ENCODE data around the gene CDH4.

- TF ChIP-seq, protein P1, sequence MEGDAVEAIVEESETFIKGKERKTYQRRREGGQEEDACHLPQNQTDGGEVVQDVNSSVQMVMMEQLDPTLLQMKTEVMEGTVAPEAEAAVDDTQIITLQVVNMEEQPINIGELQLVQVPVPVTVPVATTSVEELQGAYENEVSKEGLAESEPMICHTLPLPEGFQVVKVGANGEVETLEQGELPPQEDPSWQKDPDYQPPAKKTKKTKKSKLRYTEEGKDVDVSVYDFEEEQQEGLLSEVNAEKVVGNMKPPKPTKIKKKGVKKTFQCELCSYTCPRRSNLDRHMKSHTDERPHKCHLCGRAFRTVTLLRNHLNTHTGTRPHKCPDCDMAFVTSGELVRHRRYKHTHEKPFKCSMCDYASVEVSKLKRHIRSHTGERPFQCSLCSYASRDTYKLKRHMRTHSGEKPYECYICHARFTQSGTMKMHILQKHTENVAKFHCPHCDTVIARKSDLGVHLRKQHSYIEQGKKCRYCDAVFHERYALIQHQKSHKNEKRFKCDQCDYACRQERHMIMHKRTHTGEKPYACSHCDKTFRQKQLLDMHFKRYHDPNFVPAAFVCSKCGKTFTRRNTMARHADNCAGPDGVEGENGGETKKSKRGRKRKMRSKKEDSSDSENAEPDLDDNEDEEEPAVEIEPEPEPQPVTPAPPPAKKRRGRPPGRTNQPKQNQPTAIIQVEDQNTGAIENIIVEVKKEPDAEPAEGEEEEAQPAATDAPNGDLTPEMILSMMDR (IDR thresholded peaks at IDR 0.05): no peak
- TF ChIP-seq EZH2 (IDR thresholded peaks at IDR 0.05; ENCODE audit: borderline replicate concordance, insufficient read depth, low read depth, low read length, poor library complexity, severe bottlenecking): no peak
Measured at GRCh38 chr20:61505508-61505907, 253.4 kb downstream of the CDH4 start.

All from B cell (primary cell).